ENCODE results near the gene FUNDC2.

Gene FUNDC2

DNA sequence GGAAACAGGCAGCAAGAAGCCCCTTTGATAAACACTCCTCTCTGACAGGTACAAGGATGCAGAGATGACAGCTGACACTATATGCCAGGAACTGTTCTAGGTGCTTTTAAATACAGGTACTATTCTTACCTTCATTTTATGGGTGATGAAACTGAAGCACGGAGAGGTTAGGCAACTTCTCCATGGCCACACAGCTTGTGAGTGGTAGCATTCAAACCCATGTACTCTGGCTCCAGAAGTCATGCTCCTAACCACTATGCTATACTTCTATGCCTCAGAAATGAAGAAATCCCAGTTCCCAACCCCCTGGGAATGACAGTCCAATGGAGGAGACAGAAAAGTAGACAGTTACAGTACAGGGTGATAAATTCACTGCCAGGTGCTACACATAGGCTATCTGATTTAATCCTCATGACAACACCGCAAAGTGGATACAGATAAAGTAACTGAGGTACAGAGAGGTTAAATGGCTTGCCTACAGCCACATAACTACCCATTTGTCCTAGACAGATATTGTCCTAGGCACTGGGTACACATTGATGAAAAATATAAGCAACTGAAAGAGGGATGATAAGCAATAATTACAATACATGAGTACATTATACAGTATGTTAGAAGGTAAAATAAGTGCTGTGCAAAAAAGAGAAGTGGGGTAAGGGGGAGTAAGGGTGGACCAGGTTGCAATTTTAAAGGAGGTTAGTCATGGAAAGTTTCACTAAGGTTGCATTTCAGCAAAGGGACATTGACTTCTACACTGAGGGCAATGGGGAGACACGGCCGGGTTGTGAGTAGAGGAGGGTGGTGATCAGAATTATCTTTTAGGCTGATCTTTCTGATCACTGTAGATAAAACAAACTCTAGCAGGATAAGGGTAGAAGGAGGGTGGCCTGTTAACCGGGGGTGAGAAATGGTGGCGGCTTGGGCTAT is 2.5 kb upstream of the FUNDC2 start:
- DNase-seq (ENCODE audit: low read depth, low spot score): no peak
- H3K4me3 ChIP-seq (ENCODE audit: low read depth, low read length): no peak overlapping the region
- in situ Hi-C loops (cut with HindIII; ENCODE audit: low sequenced_read_pairs): no loop called here
- TF ChIP-seq CTCF (IDR thresholded peaks at IDR 0.05; ENCODE audit: low read depth, low read length): no peak

DNA sequence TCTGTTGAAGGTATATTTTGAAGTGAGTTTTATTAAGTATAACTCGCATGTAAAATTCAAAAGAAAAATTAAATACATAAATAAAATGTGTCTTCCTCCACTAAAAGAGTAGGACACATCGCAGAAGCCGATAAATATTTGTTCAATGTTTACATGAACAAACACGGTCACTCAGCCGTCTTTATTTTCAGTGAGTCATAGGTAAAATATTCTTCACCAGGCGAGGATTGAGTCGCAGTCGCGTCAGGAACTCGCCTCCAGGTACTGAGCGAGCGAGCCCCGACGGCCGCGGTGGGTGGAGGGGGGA is 271 bp upstream of the FUNDC2 start:
- no peak for DNase-seq (ENCODE audit: low read depth, low spot score)
- peak overlapping the region; percentile 75 for H3K4me3 ChIP-seq (ENCODE audit: low read depth, low read length)
- TF ChIP-seq CTCF (IDR thresholded peaks at IDR 0.05; ENCODE audit: low read depth, low read length): no peak
- in situ Hi-C loops (cut with HindIII; ENCODE audit: low sequenced_read_pairs): no loop called here

GRCh38 chrX:155027509-155028066 is 944 bp downstream of the FUNDC2 start:
- in situ Hi-C loops (cut with HindIII; ENCODE audit: low sequenced_read_pairs): no loop called here
- H3K4me3 ChIP-seq (ENCODE audit: low read depth, low read length): peak overlapping the region; percentile 75
- TF ChIP-seq CTCF (IDR thresholded peaks at IDR 0.05; ENCODE audit: low read depth, low read length): no peak
- DNase-seq (ENCODE audit: low read depth, low spot score): peak; percentile 67

DNA sequence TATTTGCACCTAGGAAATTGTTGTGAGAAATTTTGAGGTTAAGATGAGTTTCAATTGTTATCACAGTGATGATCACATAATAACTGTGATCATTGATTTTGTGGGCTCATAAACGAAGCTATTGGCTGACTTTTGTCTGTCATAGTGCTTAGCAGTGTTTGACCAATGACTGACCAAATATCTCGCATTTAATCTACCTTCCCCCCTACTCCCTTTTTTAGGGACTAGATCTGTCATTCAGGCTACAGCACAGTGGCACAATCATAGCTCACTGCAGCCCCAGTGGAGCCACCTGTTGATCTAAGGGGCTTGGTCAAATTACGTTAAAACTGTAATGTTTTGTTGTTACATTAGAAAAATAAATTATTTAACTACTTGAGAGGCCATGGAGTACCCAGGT is 1.5 kb downstream of the FUNDC2 start:
- no peak for TF ChIP-seq CTCF (IDR thresholded peaks at IDR 0.05; ENCODE audit: low read depth, low read length)
- DNase-seq (ENCODE audit: low read depth, low spot score): no peak
- H3K4me3 ChIP-seq (ENCODE audit: low read depth, low read length): peak overlapping the region; percentile 75
- in situ Hi-C loops (cut with HindIII; ENCODE audit: low sequenced_read_pairs): no loop called here

DNA sequence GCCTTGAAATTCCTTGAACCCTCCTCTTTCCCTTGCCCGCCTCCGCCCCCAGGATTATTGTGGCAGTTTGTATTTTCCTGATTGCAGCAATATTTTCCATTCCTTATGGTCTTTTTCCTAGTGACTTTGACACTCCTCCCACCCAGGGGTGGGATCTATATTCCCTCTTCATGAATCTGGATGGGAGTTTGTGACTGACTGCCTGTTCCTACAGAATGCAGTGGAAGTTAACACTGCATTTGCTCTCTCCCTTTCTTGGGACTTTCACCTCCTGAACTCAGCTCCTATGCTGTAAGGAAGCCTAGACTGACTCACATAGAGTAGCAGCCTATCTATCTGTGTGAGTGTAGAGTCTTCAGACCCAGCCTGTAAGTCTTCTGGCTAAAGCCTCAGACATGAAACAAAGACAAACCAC is 2.2 kb downstream of the FUNDC2 start:
- no peak for TF ChIP-seq CTCF (IDR thresholded peaks at IDR 0.05; ENCODE audit: low read depth, low read length)
- DNase-seq (ENCODE audit: low read depth, low spot score): peak; percentile 25
- in situ Hi-C loops (cut with HindIII; ENCODE audit: low sequenced_read_pairs): no loop called here
- H3K4me3 ChIP-seq (ENCODE audit: low read depth, low read length): no peak overlapping the region

DNA sequence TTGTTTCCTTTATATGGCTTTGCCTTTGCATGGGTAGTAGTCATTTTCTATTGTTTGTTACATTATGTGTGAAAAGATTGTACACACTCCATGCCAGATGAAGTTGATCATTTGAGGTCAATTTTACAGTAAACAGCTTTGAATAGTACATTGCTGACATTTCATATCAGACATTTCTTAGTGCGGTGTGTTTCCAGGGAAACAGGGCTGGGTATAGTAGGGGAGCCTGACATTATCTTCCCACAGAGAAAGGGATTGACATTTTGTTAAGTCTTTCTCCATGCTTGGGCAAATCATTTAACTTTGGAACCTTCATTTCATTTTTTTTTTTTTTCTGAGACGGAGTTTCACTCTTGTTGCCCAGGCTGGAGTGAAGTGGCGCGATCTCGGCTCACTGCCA is 5.0 kb downstream of the FUNDC2 start:
- no peak for TF ChIP-seq CTCF (IDR thresholded peaks at IDR 0.05; ENCODE audit: low read depth, low read length)
- no peak overlapping the region for H3K4me3 ChIP-seq (ENCODE audit: low read depth, low read length)
- in situ Hi-C loops (cut with HindIII; ENCODE audit: low sequenced_read_pairs): no loop called here
- no peak for DNase-seq (ENCODE audit: low read depth, low spot score)
